Skin epidermis (tissue), 12 donors: Measurements from ENCODE around the gene P2RY14.

Experiments
- H3K27ac ChIP-seq, 21 experiments: fragments of 200-600 bp; sonication (generic) in 11 of 21; one replicate each; pipeline ENCODE4 v1.5.0; 2020; ENCODE audit warnings: mild to moderate bottlenecking in 3 of 21, inconsistent platforms in 2 of 21, moderate library complexity in 2 of 21
- H3K4me3 ChIP-seq, 7 experiments: fragments of 200-600 bp; sonication (generic) in 2 of 7; one replicate each; pipeline ENCODE4 v1.5.0; 2020; ENCODE audit warnings: inconsistent platforms in 2 of 7, mild to moderate bottlenecking in 2 of 7, moderate library complexity in 1 of 7

P2RY14 gene

GRCh38 chr3:151278230-151278629, at the start of gene P2RY14:
Gene P2RY14, minus strand, starts transcription at chr3:151278542. Its CDS starts 64,226 bp downstream, at chr3:151214316.
- peak within 1 kb of the TSS in 8 of 21 experiments; percentile 1 to 76 (median 35) for H3K27ac ChIP-seq
- peak within 1 kb of the TSS in 1 of 7 experiments; percentile 13 for H3K4me3 ChIP-seq

- peak overlapping the region in 11 of 21 experiments; percentile 1 to 66 (median 26) for H3K27ac ChIP-seq
- H3K4me3 ChIP-seq: peak overlapping the region in 4 of 7 experiments; percentile 15 to 36 (median 21)
Observed at GRCh38 chr3:151327571-151328198, 49.3 kb upstream of the P2RY14 start.

- Histone ChIP-seq H3K27ac (no peak overlapping the region), H3K4me3 (no peak overlapping the region)
Observed at GRCh38 chr3:151322511-151322910, 44.2 kb upstream of the P2RY14 start.

GRCh38 chr3:151321526-151321925, 43.2 kb upstream of the P2RY14 start:
- no peak overlapping the region for H3K4me3 ChIP-seq
- H3K27ac ChIP-seq: peak overlapping the region in 2 of 21 experiments; percentile 72 to 89

- Histone ChIP-seq H3K4me3 (no peak overlapping the region), H3K27ac (peak overlapping the region in 15 of 21 experiments; percentile 3 to 89 (median 62))
Observed at GRCh38 chr3:151320131-151320530, 41.8 kb upstream of the P2RY14 start.

- H3K4me3 ChIP-seq: peak overlapping the region in 1 of 7 experiments; percentile 17
- H3K27ac ChIP-seq: peak overlapping the region in 15 of 21 experiments; percentile 3 to 89 (median 62)
Observed at GRCh38 chr3:151319628-151320027, 41.3 kb upstream of the P2RY14 start.

- Histone ChIP-seq H3K27ac (peak overlapping the region in 18 of 21 experiments; percentile 4 to 89 (median 52)), H3K4me3 (peak overlapping the region in 1 of 7 experiments; percentile 17)
Observed at GRCh38 chr3:151318991-151319390, 40.6 kb upstream of the P2RY14 start.

- H3K27ac ChIP-seq: peak overlapping the region in 15 of 21 experiments; percentile 14 to 89 (median 56)
- H3K4me3 ChIP-seq: no peak overlapping the region
Observed at GRCh38 chr3:151318313-151318712, 40.0 kb upstream of the P2RY14 start.

GRCh38 chr3:151316267-151316991, 38.1 kb upstream of the P2RY14 start, which contains the start of gene GPR87:
Gene GPR87, minus strand, starts transcription at chr3:151316820. Its CDS starts 16,720 bp downstream, at chr3:151300100.
- H3K27ac ChIP-seq: peak within 1 kb of the TSS in 20 of 21 experiments; percentile 24 to 89 (median 78)
- H3K4me3 ChIP-seq: peak within 1 kb of the TSS; percentile 16 to 38 (median 21)

GRCh38 chr3:151315846-151316245, 37.5 kb upstream of the P2RY14 start:
- H3K4me3 ChIP-seq: peak overlapping the region; percentile 16 to 38 (median 21)
- peak overlapping the region in 19 of 21 experiments; percentile 49 to 89 (median 79) for H3K27ac ChIP-seq

- Histone ChIP-seq H3K4me3 (peak overlapping the region; percentile 8 to 38 (median 21)), H3K27ac (peak overlapping the region in 17 of 21 experiments; percentile 13 to 89 (median 80))
Observed at GRCh38 chr3:151315136-151315535, 36.8 kb upstream of the P2RY14 start.

- Histone ChIP-seq H3K27ac (peak overlapping the region in 17 of 21 experiments; percentile 13 to 89 (median 80)), H3K4me3 (peak overlapping the region in 5 of 7 experiments; percentile 8 to 38 (median 24))
Observed at GRCh38 chr3:151314593-151314992, 36.3 kb upstream of the P2RY14 start.

GRCh38 chr3:151314137-151314536, 35.8 kb upstream of the P2RY14 start:
- Histone ChIP-seq H3K27ac (peak overlapping the region in 7 of 21 experiments; percentile 72 to 89 (median 82)), H3K4me3 (peak overlapping the region in 3 of 7 experiments; percentile 20 to 37 (median 24))

- Histone ChIP-seq H3K4me3 (peak overlapping the region in 1 of 7 experiments; percentile 2), H3K27ac (no peak overlapping the region)
Observed at GRCh38 chr3:151312972-151313371, 34.6 kb upstream of the P2RY14 start.

GRCh38 chr3:151309566-151309965, 31.2 kb upstream of the P2RY14 start:
- H3K27ac ChIP-seq: peak overlapping the region in 1 of 21 experiments; percentile 33
- no peak overlapping the region for H3K4me3 ChIP-seq

- peak overlapping the region in 6 of 21 experiments; percentile 4 to 73 (median 43) for H3K27ac ChIP-seq
- H3K4me3 ChIP-seq: no peak overlapping the region
Observed at GRCh38 chr3:151307583-151308488, 29.5 kb upstream of the P2RY14 start.

- Histone ChIP-seq H3K4me3 (no peak overlapping the region), H3K27ac (peak overlapping the region in 5 of 21 experiments; percentile 8 to 79 (median 41))
Observed at GRCh38 chr3:151307131-151307530, 28.8 kb upstream of the P2RY14 start.

- no peak overlapping the region for H3K4me3 ChIP-seq
- H3K27ac ChIP-seq: peak overlapping the region in 16 of 21 experiments; percentile 5 to 79 (median 35)
Observed at GRCh38 chr3:151306168-151306810, 27.9 kb upstream of the P2RY14 start.

GRCh38 chr3:151305775-151306151, 27.4 kb upstream of the P2RY14 start:
- no peak overlapping the region for H3K4me3 ChIP-seq
- peak overlapping the region in 16 of 21 experiments; percentile 8 to 79 (median 39) for H3K27ac ChIP-seq
